CD14-positive monocyte (primary cell): Measurements from ENCODE around the gene IGF2R. TPM values are rescaled to one million over a fixed set of nuclear protein-coding genes. Genes with fewer than 3 reads are reported as not detected.
"Not testable (repeated sequence)": the region's sequence is repeated elsewhere in the genome, so short reads cannot be mapped to it uniquely, and the experiment has no call there.

ENCODE experiments used
- DNase-seq, 3 donors: peaks; one replicate each; pipeline ENCODE4 v3.0.0-alpha.2; 2011 to 2022
- H2AFZ ChIP-seq: 2 replicates; pipeline ENCODE4 v1.6.0; 2012; ENCODE audit warnings: mild to moderate bottlenecking, low read depth, low read length, inconsistent platforms; ENCODE audit not compliant: insufficient read depth, poor library complexity, severe bottlenecking
- H3K27ac ChIP-seq, 2 donors: 1 replicate in 1 of 2; 2 replicates in 1 of 2; pipeline ENCODE4 v1.5.1; 2012 to 2013; ENCODE audit warnings: low read length in 2 of 2, control low read depth in 1 of 2, inconsistent platforms in 1 of 2, low read depth in 1 of 2, mild to moderate bottlenecking in 1 of 2
- H3K27me3 ChIP-seq, 2 donors: one replicate each; pipeline versions ENCODE4 v1.6.0 to v1.6.1; 2011 to 2013; ENCODE audit warnings: low read length in 2 of 2; ENCODE audit not compliant: control insufficient read depth in 2 of 2, insufficient read depth in 2 of 2
- H3K36me3 ChIP-seq, 2 donors: replicated peaks in 1 of 2; 1 replicate in 1 of 2; 2 replicates in 1 of 2; pipeline versions ENCODE4 v1.5.1 to v1.6.1; 2012 to 2013; ENCODE audit warnings: low read length in 2 of 2, control low read depth in 1 of 2, inconsistent platforms in 1 of 2, mild to moderate bottlenecking in 1 of 2; ENCODE audit not compliant: insufficient read depth in 2 of 2, control insufficient read depth in 1 of 2
- H3K4me1 ChIP-seq, 2 donors: 1 replicate in 1 of 2; 2 replicates in 1 of 2; pipeline versions ENCODE4 v1.5.1 to v1.6.1; 2012 to 2013; ENCODE audit warnings: low read length in 2 of 2, control low read depth in 1 of 2, inconsistent platforms in 1 of 2, mild to moderate bottlenecking in 1 of 2, moderate library complexity in 1 of 2; ENCODE audit not compliant: insufficient read depth in 2 of 2, control insufficient read depth in 1 of 2
- H3K4me2 ChIP-seq: replicated peaks from 2 replicates; pipeline ENCODE3; 2012; ENCODE audit warnings: low read length, moderate library complexity, mild to moderate bottlenecking; ENCODE audit not compliant: poor library complexity, severe bottlenecking; ENCODE audit errors: extremely low read depth
- H3K4me3 ChIP-seq, 3 experiments: fragments of 200-600 bp in 1 of 3; sonication (generic) in 1 of 3; replicated peaks in 1 of 3; 1 replicate in 2 of 3; 2 replicates in 1 of 3; pipeline ENCODE4 v1.5.1; 2011 to 2013; ENCODE audit warnings: low read length in 3 of 3, mild to moderate bottlenecking in 3 of 3, control low read depth in 2 of 3, low read depth in 2 of 3, inconsistent platforms in 1 of 3, moderate library complexity in 1 of 3
- H3K79me2 ChIP-seq: 2 replicates; pipeline ENCODE4 v1.6.0; 2012; ENCODE audit warnings: mild to moderate bottlenecking, control low read depth, inconsistent platforms, low read length, moderate library complexity; ENCODE audit not compliant: insufficient read depth
- H3K9ac ChIP-seq: 2 replicates; pipeline ENCODE4 v1.6.0; 2017; ENCODE audit warnings: low read length, mild to moderate bottlenecking; ENCODE audit not compliant: insufficient read depth, poor library complexity, severe bottlenecking
- H3K9me3 ChIP-seq, 2 donors: replicated peaks in 1 of 2; 1 replicate in 1 of 2; 2 replicates in 1 of 2; pipeline versions ENCODE4 v1.5.1 to v1.6.1; 2012 to 2013; ENCODE audit warnings: low read length in 2 of 2, control low read depth in 1 of 2; ENCODE audit not compliant: control insufficient read depth in 1 of 2, insufficient read depth in 1 of 2
- H4K20me1 ChIP-seq: 2 replicates; pipeline ENCODE4 v1.6.0; 2012; ENCODE audit warnings: mild to moderate bottlenecking, low read length, control low read depth, moderate library complexity; ENCODE audit not compliant: insufficient read depth
- H3K27ac Mint-ChIP-seq, 7 donors: one replicate each; pipeline ENCODE4 v1.8.0; 2020; ENCODE audit warnings: mild to moderate bottlenecking in 7 of 7, mixed read lengths in 7 of 7, moderate library complexity in 6 of 7, inconsistent platforms in 2 of 7
- H3K27me3 Mint-ChIP-seq, 3 donors: one replicate each; pipeline ENCODE4 v1.8.0; 2021 to 2022; ENCODE audit warnings: low read depth in 3 of 3, mild to moderate bottlenecking in 3 of 3, mixed read lengths in 3 of 3, moderate library complexity in 3 of 3, inconsistent platforms in 1 of 3
- H3K36me3 Mint-ChIP-seq, 2 donors: one replicate each; pipeline ENCODE4 v1.8.0; 2020; ENCODE audit warnings: mixed read lengths in 2 of 2, inconsistent platforms in 1 of 2, mild to moderate bottlenecking in 1 of 2
- H3K4me1 Mint-ChIP-seq: one replicate; pipeline ENCODE4 v1.8.0; 2020; ENCODE audit warnings: mild to moderate bottlenecking, mixed read lengths
- H3K4me3 Mint-ChIP-seq, 2 donors: one replicate each; pipeline ENCODE4 v1.8.0; 2020; ENCODE audit warnings: mild to moderate bottlenecking in 2 of 2, mixed read lengths in 2 of 2, moderate library complexity in 1 of 2
- H3K9me3 Mint-ChIP-seq, 7 donors: one replicate each; pipeline ENCODE4 v1.8.0; 2020 to 2022; ENCODE audit warnings: mixed read lengths in 7 of 7, mild to moderate bottlenecking in 6 of 7, moderate library complexity in 6 of 7, inconsistent platforms in 2 of 7
- CTCF ChIP-seq: fragments of 200-600 bp; IDR thresholded peaks from one replicate; pipeline ENCODE4 v1.8.0; 2022; ENCODE audit warnings: antibody characterized with exemption, mild to moderate bottlenecking
- WGBS: methylation state at CpG from one replicate; pipeline ENCODE4 v1.1.5; 2013; ENCODE audit warnings: missing lambda C conversion rate; ENCODE audit not compliant: insufficient coverage; 5-methylcytosine and 5-hydroxymethylcytosine counted together
- intact Hi-C, 2 donors: fragments of 100-400 bp; cut with micrococcal nuclease; formaldehyde crosslinking; loops; one replicate each; pipeline versions ENCODE4 v1.15.0 to v1.15.1; 2023
- polyA plus RNA-seq, 3 donors: library from polyadenylated mRNA; depleted of rRNA in 1 of 3; unstranded in 2 of 3; stranded (reverse) in 1 of 3; fragments of 300-500 nt in 2 of 3; fragments of >200 nt in 1 of 3; fragmentation: Illumina TruSeq in 2 of 3; gene quantifications; 1 replicate in 2 of 3; 2 replicates in 1 of 3; pipeline ENCODE4 v1.2.3, GENCODE V29; 2012 to 2021

Gene IGF2R
- polyA plus RNA-seq, 3 donors, result 6.9 to 44.8 (median 8.2) TPM

- Mint-ChIP-seq H3K36me3 (peaks cover 69 to 71% of the 10 kb centered on the region in 2 donors), H3K27ac (no peak overlapping the region), H3K4me3 (no peak overlapping the region), H3K4me1 (peaks cover 1% of the 10 kb centered on the region), H3K27me3 (peaks cover 7 to 11% (median 7%) of the 10 kb centered on the region in 3 donors), H3K9me3 (peaks cover 4 to 14% (median 9%) of the 10 kb centered on the region in 7 donors)
- Histone ChIP-seq H3K36me3 (peaks cover 18 to 52% of the 10 kb centered on the region in 2 donors), H3K27me3 (no peaks in the 10 kb centered on the region), H3K4me3 (no peak overlapping the region), H4K20me1 (peaks cover 100% of the 10 kb centered on the region), H3K79me2 (peaks cover 93% of the 10 kb centered on the region), H3K4me1 (no peaks in the 10 kb centered on the region), H2AFZ (no peak overlapping the region), H3K9me3 (peaks cover 0 to 2% of the 10 kb centered on the region in 2 donors), H3K27ac (no peak overlapping the region), H3K9ac (no peak overlapping the region), H3K4me2 (no peak overlapping the region)
- intact Hi-C loops, result no loop called here
- TF ChIP-seq CTCF, result no peak
- 100% methylated on average over 3 of the region's 6 CpGs for WGBS
- no peak for DNase-seq
Measured at GRCh38 chr6:159999240-159999671, 30.4 kb downstream of the IGF2R start.

GRCh38 chr6:160000280-160000704 lies 31.4 kb downstream of the IGF2R start:
- 100% methylated on average over 2 of the region's 8 CpGs for WGBS
- no peak for DNase-seq
- Histone ChIP-seq H3K27ac (no peak overlapping the region), H3K36me3 (peaks cover 18 to 62% of the 10 kb centered on the region in 2 donors), H3K4me2 (no peak overlapping the region), H3K79me2 (peaks cover 93% of the 10 kb centered on the region), H3K27me3 (no peaks in the 10 kb centered on the region), H2AFZ (no peak overlapping the region), H4K20me1 (peaks cover 100% of the 10 kb centered on the region), H3K9me3 (peaks cover 7 to 12% of the 10 kb centered on the region in 2 donors), H3K4me1 (no peaks in the 10 kb centered on the region), H3K9ac (no peak overlapping the region), H3K4me3 (no peak overlapping the region)
- peak overlapping the region in 3 of 7 donors; percentile 13 to 27 (median 16) for H3K27ac Mint-ChIP-seq
- H3K4me3 Mint-ChIP-seq, result no peak overlapping the region
- no peak for TF ChIP-seq CTCF
- peaks cover 9 to 19% (median 13%) of the 10 kb centered on the region in 7 donors for H3K9me3 Mint-ChIP-seq
- intact Hi-C loops, result no loop called here
- peaks cover 6% of the 10 kb centered on the region for H3K4me1 Mint-ChIP-seq
- H3K27me3 Mint-ChIP-seq, result peaks cover 10 to 18% (median 15%) of the 10 kb centered on the region in 3 donors
- H3K36me3 Mint-ChIP-seq, result peaks cover 68 to 70% of the 10 kb centered on the region in 2 donors

GRCh38 chr6:160000893-160001427 lies 32.1 kb downstream of the IGF2R start:
- peaks cover 100% of the 10 kb centered on the region for H4K20me1 ChIP-seq
- peaks cover 18 to 62% of the 10 kb centered on the region in 2 donors for H3K36me3 ChIP-seq
- H3K27ac ChIP-seq, DNase-seq, intact Hi-C loops, H3K4me2 ChIP-seq, H3K4me1 ChIP-seq, H3K27me3 ChIP-seq, H3K27ac Mint-ChIP-seq, H3K4me1 Mint-ChIP-seq, H3K4me3 ChIP-seq, H3K4me3 Mint-ChIP-seq, H3K9ac ChIP-seq, H2AFZ ChIP-seq: not testable (repeated sequence)
- H3K27me3 Mint-ChIP-seq, result peaks cover 13 to 22% (median 18%) of the 10 kb centered on the region in 3 donors
- H3K36me3 Mint-ChIP-seq, result peaks cover 63 to 65% of the 10 kb centered on the region in 2 donors
- peaks cover 91% of the 10 kb centered on the region for H3K79me2 ChIP-seq
- WGBS, result 94% methylated on average over 8 of the region's 9 CpGs
- H3K9me3 Mint-ChIP-seq, result peaks cover 10 to 19% (median 12%) of the 10 kb centered on the region in 7 donors
- H3K9me3 ChIP-seq, result peaks cover 7 to 19% of the 10 kb centered on the region in 2 donors
